Body of pancreas (tissue), 4 donors: ENCODE data around the gene PTPRN2. TPM values are rescaled to one million over a fixed set of nuclear protein-coding genes. Genes with fewer than 3 reads are reported as not detected.
"Not testable (repeated sequence)": the region's sequence is repeated elsewhere in the genome, so short reads cannot be mapped to it uniquely, and the experiment has no call there.

Source experiments
- ATAC-seq: fragments of 150-250 bp; one replicate; pipeline ENCODE4 v1.9.1; 2016
- DNase-seq, 4 donors: peaks; one replicate each; pipeline ENCODE4 v3.0.0-alpha.2; 2019
- H3K27ac ChIP-seq, 4 donors: fragments of 200-600 bp; sonication (generic); 1 replicate in 3 of 4; 2 replicates in 1 of 4; pipeline versions ENCODE4 v1.5.1 to v1.6.1; 2016 to 2019; ENCODE audit warnings: mild to moderate bottlenecking in 1 of 4, mixed read lengths in 1 of 4, moderate library complexity in 1 of 4
- H3K27me3 ChIP-seq, 2 donors: fragments of 200-600 bp; sonication (generic); one replicate each; pipeline ENCODE4 v1.6.0; 2016; ENCODE audit warnings: mild to moderate bottlenecking in 1 of 2
- H3K36me3 ChIP-seq, 2 donors: fragments of 200-600 bp; sonication (generic); replicated peaks in 1 of 2; 2 replicates each; pipeline ENCODE4 v1.5.1; 2016; ENCODE audit warnings: low read depth in 2 of 2; ENCODE audit not compliant: insufficient read depth in 1 of 2
- H3K4me1 ChIP-seq: fragments of 200-600 bp; sonication (generic); one replicate; pipeline ENCODE4 v1.6.0; 2016
- H3K4me3 ChIP-seq, 2 donors: fragments of 200-600 bp; sonication (generic); 1 replicate in 1 of 2; 2 replicates in 1 of 2; pipeline ENCODE4 v1.5.1; 2016 to 2019
- H3K9me3 ChIP-seq, 3 donors: fragments of 200-600 bp; sonication (generic); 1 replicate in 2 of 3; 2 replicates in 1 of 3; pipeline ENCODE4 v1.5.1; 2016
- POLR2A ChIP-seq, 3 donors: fragments of 450-650 bp; IDR thresholded peaks; one replicate each; pipeline ENCODE4 v1.6.1; 2016; ENCODE audit warnings: antibody characterized with exemption in 3 of 3, mild to moderate bottlenecking in 2 of 3
- WGBS, 2 donors: methylation state at CpG; one replicate each; pipeline ENCODE4 v1.1.5; 2017; 5-methylcytosine and 5-hydroxymethylcytosine counted together
- intact Hi-C: fragments of 100-400 bp; cut with DNase I; formaldehyde crosslinking; loops from one replicate; pipeline ENCODE4 v1.15.1; 2023
- total RNA-seq, 2 donors: library from RNA; depleted of rRNA; stranded (reverse); fragments of >200 nt; gene quantifications; one replicate each; pipeline ENCODE4 v1.1.0, GENCODE V29; 2016
- TF ChIP-seq, protein P1 (sequence below), 7 experiments: fragments of 450-650 bp in 4 of 7; fragments of 200-600 bp in 3 of 7; sonication (generic) in 3 of 7; IDR thresholded peaks; one replicate each; pipeline ENCODE4 v1.5.1; 2016 to 2019; ENCODE audit warnings: antibody characterized with exemption in 7 of 7

Gene PTPRN2
- total RNA-seq, 2 donors from 2014 or later: 31.6 to 76.1 TPM

- ATAC-seq: no peak
- WGBS, 2 donors: 88 to 89% methylated on average over 17 of the region's 17 CpGs
- Histone ChIP-seq H3K9me3 (no peaks in the 10 kb centered on the region), H3K36me3 (no peaks in the 10 kb centered on the region), H3K4me3 (no peak overlapping the region), H3K27ac (no peak overlapping the region), H3K27me3 (no peaks in the 10 kb centered on the region), H3K4me1 (no peaks in the 10 kb centered on the region)
- no peak for DNase-seq
- intact Hi-C loops: no loop called here
- TF ChIP-seq, protein P1, sequence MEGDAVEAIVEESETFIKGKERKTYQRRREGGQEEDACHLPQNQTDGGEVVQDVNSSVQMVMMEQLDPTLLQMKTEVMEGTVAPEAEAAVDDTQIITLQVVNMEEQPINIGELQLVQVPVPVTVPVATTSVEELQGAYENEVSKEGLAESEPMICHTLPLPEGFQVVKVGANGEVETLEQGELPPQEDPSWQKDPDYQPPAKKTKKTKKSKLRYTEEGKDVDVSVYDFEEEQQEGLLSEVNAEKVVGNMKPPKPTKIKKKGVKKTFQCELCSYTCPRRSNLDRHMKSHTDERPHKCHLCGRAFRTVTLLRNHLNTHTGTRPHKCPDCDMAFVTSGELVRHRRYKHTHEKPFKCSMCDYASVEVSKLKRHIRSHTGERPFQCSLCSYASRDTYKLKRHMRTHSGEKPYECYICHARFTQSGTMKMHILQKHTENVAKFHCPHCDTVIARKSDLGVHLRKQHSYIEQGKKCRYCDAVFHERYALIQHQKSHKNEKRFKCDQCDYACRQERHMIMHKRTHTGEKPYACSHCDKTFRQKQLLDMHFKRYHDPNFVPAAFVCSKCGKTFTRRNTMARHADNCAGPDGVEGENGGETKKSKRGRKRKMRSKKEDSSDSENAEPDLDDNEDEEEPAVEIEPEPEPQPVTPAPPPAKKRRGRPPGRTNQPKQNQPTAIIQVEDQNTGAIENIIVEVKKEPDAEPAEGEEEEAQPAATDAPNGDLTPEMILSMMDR (IDR thresholded peaks at IDR 0.05): no peak
- TF ChIP-seq POLR2A (IDR thresholded peaks at IDR 0.05): no peak
Measured at GRCh38 chr7:158422196-158422886, 165.3 kb downstream of the PTPRN2 start.

DNA sequence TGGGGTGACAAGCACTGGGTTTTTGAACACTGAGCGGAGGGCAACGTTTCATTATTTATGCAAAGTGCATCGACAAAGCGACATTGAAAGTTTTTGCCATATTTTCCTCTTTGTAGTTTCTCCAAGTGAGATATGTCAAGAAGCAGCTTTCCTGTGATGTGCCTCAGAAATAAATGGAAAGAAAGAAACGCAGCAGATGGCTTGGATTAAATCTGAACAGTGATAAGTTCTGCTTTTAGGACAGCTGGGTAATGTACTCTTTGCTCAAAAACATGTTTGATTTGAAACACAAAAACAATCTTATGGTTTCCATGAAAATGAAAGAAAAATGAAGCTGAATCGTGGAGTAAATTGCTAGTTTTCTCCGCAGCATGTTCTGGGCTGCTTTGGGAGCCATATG lies 166.3 kb downstream of the PTPRN2 start:
- H3K4me1 ChIP-seq: no peaks in the 10 kb centered on the region
- DNase-seq: no peak
- no peak overlapping the region for H3K27ac ChIP-seq
- intact Hi-C loops: no loop called here
- no peaks in the 10 kb centered on the region for H3K36me3 ChIP-seq
- H3K27me3 ChIP-seq: no peaks in the 10 kb centered on the region
- 79% methylated on average over 7 of the region's 7 CpGs for WGBS, 2 donors
- TF ChIP-seq POLR2A (IDR thresholded peaks at IDR 0.05): no peak
- TF ChIP-seq, protein P1 (IDR thresholded peaks at IDR 0.05): no peak
- ATAC-seq: no peak
- no peaks in the 10 kb centered on the region for H3K9me3 ChIP-seq
- no peak overlapping the region for H3K4me3 ChIP-seq

DNA sequence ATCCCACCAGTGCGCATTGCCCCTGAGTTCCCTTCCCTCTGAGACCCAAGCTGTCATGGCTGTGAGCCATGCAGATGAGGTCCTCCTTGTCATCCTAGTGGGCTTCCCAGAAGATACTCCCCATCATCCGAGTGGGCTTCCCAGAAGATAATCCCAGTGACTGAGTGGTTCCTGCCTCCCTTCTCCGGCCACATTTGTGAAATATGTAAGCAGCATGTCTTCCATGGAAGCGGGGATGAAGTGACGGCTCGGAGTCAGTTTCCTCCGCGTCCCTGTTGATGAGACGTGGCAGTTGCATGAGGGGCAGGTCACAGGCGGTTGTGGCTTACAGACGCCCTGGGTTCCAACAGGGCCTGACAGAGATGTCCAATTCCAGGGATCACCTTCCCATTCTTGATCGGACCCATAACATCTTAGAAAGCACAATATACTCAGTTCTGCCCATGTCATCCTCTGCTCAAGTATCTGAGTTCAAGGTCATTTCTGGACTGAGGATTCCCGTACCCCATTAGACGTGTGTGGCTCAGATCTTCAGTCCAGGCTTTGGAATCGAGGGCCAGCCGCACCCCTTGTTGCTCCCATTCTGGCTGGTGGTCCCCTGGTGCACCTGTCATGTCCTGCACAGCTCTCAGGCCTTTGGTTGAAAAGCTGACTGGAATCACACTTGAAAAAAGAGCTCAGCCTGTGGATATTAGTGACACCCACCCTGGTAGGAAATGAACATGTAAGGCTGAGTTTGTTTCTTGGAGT lies 166.9 kb downstream of the PTPRN2 start:
- H3K36me3 ChIP-seq: no peaks in the 10 kb centered on the region
- no peak overlapping the region for H3K27ac ChIP-seq
- TF ChIP-seq, protein P1 (IDR thresholded peaks at IDR 0.05): no peak
- no peak for TF ChIP-seq POLR2A (IDR thresholded peaks at IDR 0.05)
- 87 to 92% methylated on average over 15 to 16 of the region's 16 CpGs for WGBS, 2 donors
- H3K4me1 ChIP-seq: no peaks in the 10 kb centered on the region
- intact Hi-C loops: no loop called here
- no peak for DNase-seq
- no peaks in the 10 kb centered on the region for H3K27me3 ChIP-seq
- H3K9me3 ChIP-seq: no peaks in the 10 kb centered on the region
- H3K4me3 ChIP-seq: no peak overlapping the region
- no peak for ATAC-seq

- Histone ChIP-seq H3K27ac (no peak overlapping the region), H3K27me3 (no peaks in the 10 kb centered on the region), H3K4me1 (no peaks in the 10 kb centered on the region), H3K9me3 (no peaks in the 10 kb centered on the region), H3K36me3 (no peaks in the 10 kb centered on the region), H3K4me3 (no peak overlapping the region)
- 77 to 78% methylated on average over 6 to 13 of the region's 13 CpGs for WGBS, 2 donors
- TF ChIP-seq, protein P1 (IDR thresholded peaks at IDR 0.05): no peak
- intact Hi-C loops: no loop called here
- ATAC-seq: no peak
- no peak for DNase-seq
Measured at GRCh38 chr7:158419238-158419785, 168.3 kb downstream of the PTPRN2 start.

DNA sequence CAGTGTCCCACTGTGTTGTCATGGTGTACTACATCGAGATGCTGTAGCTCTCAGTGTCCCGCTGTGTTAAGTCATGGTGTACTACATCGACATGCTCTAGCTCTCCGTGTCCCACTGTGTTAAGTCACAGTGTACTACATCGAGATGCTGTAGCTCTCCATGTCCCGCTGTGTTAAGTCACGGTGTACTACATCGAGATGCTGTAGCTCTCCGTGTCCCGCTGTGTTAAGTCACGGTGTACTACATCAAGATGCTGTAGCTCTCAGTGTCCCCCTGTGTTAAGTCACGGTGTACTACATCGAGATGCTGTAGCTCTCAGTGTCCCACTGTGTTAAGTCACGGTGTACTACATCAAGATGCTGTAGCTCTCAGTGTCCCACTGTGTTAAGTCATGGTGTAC lies 169.2 kb downstream of the PTPRN2 start:
- H3K27ac ChIP-seq, H3K36me3 ChIP-seq, ATAC-seq, H3K4me1 ChIP-seq, intact Hi-C loops, H3K27me3 ChIP-seq, H3K9me3 ChIP-seq, DNase-seq, H3K4me3 ChIP-seq: not testable (repeated sequence)
- 94% methylated on average over 14 of the region's 14 CpGs for WGBS, 2 donors
